ENCODE measurements around the gene IL19. TPM values are rescaled to one million over a fixed set of nuclear protein-coding genes. Genes with fewer than 3 reads are reported as not detected.

IL19 gene, protein sequence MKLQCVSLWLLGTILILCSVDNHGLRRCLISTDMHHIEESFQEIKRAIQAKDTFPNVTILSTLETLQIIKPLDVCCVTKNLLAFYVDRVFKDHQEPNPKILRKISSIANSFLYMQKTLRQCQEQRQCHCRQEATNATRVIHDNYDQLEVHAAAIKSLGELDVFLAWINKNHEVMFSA
- total RNA-seq = not detected

GRCh38 chr1:206770531-206771337 is at the start of gene IL19:
TSS of gene IL19 (plus strand) at chr1:206770773. CDS start at chr1:206836663, 65,890 bp downstream.
- no peak for DNase-seq (ENCODE audit: low spot score)

DNA sequence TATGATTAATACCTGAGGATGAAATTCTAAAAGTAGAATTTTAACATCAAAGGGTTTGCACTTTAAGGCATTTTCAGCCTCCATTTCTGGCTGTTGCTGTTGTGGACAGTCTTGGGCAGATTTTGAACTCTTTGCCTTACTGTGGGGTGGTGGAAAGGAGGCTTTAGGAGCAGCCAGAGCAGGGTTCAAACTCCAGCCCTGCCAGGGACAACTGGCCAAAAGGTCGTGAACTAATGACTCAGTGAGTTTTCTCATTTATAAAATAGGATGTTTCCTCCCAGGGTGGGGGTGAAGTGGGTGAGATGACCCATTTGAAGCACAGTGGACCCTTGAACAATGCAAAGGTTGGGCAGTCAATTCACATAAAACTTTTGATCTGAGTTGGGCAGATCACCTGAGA is 49.1 kb upstream of the IL19 start:
- DNase-seq (ENCODE audit: low spot score) = no peak

DNA sequence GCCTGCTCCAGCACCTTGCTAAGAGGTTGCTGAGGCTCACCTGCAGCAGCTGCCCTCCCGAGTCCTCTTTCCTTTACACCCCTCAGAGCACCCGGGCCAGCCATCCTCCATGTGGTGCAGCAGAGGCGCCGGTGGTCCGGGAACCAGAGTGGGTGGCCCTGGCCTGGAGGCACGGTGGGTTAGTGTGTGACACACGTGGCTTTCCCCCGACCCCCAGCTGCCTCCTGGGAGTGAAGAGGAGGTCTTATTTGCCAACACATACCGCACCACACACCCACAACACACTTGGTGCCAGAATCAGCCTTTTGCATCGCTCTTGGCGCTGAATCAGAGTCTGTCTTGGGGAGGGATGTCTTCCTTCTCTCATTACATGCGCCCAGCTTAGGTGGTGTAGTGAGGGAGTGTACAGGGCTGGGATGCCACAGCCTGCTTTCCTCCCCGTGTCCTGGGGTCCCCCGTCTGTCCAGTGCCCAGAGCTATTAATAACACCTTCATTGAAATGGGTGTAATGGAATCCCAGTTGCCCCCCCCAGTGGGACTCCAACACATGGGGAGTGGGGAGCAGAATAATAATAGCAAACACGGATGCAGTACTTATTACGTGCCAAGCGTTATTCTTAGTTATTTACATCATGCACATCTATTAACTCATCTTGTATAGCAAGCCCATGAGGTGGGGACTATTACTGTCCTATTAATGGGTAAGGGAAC is 47.7 kb upstream of the IL19 start:
- DNase-seq (ENCODE audit: low spot score) = no peak

DNA sequence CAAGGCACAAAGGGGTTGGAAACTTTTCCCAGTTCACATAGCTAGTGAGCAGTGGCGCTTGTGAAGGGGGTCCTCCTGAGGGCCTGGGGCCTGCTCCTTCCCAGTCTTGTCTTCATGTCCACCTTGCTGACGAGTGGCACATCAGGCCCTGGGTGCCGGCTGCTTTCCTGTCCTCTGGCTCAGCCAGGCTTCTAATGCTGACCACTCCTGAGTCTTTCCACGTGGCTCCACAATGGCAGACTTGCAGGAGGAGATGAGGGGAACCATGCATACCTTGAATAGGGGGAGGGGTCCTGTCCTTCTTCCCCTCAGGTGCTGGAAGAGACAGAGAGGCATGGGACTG is 47.1 kb upstream of the IL19 start:
- no peak for DNase-seq (ENCODE audit: low spot score)

- no peak for DNase-seq (ENCODE audit: low spot score)
Measured at GRCh38 chr1:206723805-206724472, 46.6 kb upstream of the IL19 start.

GRCh38 chr1:206725109-206725963 is 45.2 kb upstream of the IL19 start:
- no peak for DNase-seq (ENCODE audit: low spot score)

DNA sequence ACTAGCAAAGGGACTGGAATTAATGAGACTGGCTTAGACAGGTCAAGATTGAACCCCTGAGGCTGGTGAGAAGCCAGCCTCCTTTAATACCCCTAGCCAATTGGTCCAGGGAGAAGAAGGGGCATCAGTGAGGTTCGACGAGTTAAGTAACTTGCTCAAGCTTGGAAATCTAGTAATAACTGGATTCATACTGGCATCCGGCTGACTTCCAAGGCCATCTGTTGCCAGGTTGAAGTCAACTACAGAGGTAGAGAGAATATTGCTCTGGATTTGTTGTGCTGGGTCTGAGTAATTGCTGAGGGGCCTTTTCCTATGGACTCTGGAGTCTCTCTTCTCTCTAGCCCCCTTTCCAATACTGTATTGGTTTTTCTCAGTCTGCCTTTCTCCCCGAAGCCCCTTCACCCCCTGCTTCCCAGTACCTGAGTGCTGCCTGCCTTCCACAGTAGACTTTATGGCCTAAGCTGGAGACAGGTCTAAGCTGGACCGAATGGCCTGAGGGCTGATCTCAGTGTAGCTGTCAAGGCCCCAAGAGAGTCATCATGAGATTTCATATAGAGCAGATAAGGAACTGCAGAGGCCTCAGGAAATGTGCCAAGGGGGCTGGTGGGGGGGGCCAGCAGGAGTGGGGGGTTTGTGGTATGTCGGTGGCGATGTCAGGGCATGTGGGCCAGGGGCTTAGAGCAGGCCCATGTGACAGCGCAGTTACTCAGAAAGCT is 42.4 kb upstream of the IL19 start:
- no peak for DNase-seq (ENCODE audit: low spot score)

GRCh38 chr1:206728697-206728987 is 41.9 kb upstream of the IL19 start:
- DNase-seq (ENCODE audit: low spot score) = no peak

GRCh38 chr1:206729050-206729449 is 41.5 kb upstream of the IL19 start:
- no peak for DNase-seq (ENCODE audit: low spot score)

DNA sequence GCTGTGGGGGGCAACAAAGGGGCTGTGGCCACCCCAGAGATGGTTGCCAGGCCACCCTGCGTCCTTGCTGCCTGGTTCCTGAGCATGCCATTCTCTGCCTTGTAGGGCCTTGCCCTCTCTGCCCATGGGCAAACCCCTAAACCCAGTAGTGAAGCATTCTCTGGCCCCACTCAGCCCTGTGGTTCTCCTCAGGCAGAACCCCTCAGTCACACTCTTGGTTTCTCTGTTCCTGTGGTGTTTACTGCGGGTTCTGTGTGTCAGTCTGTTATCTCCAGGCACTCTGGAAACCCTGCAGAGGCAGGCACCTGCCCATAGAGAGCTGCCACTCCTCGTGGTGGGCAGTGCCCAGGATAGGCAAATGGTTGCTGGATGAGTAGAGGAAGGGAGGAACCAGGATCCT is 41.1 kb upstream of the IL19 start:
- no peak for DNase-seq (ENCODE audit: low spot score)

DNA sequence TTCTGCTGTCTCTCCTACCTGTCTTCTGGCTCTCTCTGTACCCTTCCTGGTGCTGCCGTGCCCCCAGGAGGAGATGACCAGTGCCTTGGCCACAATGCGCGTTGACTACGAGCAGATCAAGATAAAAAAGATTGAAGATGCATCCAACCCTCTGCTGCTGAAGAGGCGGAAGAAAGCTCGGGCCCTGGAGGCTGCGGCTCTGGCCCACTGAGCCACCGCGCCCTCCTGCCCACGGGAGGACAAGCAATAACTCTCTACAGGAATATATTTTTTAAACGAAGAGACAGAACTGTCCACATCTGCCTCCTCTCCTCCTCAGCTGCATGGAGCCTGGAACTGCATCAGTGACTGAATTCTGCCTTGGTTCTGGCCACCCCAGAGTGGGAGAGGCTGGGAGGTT is 38.1 kb upstream of the IL19 start:
- DNase-seq (ENCODE audit: low spot score) = no peak

DNA sequence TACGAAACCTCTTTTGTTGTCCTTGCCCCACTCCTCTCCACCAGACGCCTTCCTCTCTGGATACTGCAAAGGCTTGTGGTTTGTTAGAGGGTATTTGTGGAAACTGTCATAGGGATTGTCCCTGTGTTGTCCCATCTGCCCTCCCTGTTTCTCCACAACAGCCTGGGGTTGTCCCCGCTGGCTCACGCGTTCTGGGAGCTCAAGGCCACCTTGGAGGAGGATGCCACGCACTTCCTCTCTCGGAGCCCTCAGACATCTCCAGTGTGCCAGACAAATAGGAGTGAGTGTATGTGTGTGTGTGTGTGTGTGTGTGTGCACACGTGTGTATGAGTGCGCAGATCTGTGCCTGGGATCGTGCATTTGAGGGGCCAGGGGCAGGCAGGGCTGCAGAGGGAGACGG is 37.6 kb upstream of the IL19 start:
- no peak for DNase-seq (ENCODE audit: low spot score)

- DNase-seq (ENCODE audit: low spot score) = no peak
Measured at GRCh38 chr1:206734499-206735142, 36.0 kb upstream of the IL19 start.

DNA sequence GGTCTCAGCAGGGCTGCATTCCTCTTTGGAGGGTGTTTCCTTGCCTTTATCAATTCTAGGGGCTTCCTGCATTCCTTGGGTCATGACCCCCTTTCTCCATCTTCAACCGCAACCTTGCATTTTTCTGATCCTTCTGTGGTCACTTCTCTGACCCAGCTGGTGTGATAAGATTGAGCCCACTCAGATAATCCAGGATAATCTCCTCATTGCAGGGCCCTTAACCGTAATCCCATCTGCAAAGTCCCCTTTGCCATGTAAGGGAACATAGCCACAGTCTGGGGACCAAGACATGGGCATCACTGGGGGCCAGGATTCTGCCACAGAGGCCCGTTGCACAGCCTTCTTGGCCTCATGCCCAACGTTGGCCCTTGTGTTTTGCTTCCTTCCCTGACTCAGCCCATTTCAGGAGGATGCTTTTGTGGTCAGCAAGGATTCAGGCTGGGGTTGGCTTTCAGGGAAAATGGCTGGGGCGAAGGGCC is 35.0 kb upstream of the IL19 start:
- no peak for DNase-seq (ENCODE audit: low spot score)

DNA sequence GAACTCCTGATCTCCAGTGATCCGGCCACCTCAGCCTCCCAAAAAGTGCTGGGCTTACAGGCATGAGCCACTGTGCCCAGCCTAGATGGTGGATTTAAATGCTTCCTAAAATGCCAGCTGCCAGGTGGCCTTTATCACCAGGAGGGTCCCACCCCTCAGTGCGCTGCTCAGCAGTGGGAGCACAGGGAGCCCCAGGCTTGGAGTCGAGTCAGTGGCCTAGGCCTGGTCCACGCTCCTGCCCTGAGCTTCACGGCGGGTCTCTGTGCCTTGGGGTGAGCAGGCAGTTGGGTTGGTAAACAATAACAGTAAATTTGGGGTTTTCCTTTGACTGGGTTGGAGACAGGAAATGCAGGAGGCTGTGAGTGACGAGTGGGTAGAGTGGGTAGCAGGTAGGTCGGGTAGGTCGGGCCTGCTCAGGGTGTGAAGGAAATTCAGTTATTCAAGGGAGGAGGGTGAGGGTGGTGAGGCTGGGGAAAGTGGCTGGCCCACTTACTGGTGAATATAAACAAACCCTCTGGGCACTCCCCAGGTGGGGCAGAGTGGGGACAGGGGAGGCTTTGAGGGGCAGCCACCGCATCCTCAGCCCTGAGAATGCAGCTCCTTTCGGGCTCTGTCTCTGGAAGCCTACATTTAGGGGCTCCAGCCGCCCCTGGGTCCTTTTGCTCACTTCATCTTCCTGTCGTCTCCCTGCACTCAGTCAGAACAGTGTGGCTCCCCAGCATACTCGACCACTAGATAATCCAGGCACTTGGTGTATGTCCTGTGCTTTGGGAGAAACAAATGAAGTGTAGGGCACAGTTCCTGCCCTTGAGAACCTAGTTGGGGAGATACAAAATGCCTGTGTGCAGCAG is 33.5 kb upstream of the IL19 start:
- DNase-seq (ENCODE audit: low spot score) = no peak

DNA sequence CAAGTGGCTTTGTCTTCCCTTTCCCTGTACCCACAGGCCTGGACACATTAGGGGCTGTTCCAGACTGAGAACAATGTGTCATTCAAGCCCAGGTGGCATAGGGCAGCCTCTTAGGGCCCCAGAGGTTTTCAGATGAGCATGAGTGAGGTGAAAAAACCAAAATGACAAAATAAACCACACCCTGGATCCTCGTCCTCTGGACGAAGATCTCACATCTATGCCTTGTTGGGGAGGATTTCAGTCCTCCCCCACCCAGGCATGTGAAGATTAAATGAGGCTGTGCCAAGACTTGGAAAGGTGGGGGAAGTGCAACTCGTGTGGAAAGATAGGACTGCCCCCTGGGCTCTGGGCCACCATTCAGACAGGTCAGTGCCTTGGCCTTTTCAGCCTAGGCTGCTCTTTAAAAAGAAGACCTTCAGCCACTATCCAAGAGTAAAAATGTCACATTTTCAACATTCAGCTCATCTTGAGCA is 32.8 kb upstream of the IL19 start:
- no peak for DNase-seq (ENCODE audit: low spot score)

DNA sequence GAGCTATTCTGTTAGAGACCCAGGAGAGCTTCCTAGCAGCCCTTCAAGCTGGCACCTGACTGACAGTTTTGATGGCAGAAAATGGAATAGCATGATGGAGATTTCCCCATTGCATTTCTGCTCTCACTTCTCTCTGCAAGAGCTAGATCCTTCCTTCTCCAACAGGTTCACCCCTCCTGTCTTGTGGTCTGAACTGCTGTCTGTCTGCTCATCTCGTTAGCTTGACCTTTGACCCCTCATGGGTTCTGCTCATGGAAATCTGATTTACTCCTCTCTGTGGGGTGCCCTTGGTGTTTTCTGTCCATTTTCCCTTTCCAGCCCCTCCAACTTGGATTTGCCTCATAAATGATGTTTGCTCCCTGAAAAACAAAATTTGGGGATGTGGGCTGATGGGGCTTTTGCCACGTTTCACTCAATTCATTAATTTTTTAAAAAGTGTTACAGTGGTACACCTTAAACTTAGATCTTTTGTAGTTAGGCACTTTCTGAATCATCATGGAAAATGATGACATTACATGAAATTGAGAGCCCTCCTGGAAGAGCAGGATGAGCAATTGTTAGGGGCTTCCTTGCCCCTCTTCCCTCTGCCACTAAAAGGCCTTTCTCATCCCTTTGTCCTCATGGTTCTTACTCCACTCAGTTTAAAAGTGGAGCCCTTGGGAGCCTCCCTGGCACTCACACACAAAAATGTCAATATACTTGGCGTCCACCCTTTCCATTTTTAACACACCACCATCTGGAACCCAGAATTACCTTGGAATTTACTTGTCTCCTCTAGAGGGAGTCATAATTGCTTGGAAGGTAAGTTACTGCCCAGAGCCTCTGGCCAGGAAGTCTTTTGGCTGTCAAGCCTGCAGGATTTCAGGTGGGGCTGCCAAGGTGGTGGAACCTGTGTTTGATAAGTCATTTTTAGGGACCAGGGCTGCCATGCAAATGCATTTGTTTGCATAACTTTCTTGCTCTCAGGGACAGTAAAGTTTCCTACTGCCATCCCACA is 31.9 kb upstream of the IL19 start:
- no peak for DNase-seq (ENCODE audit: low spot score)

All from ureter (tissue), 1 donor.